Thoracic aorta (tissue), 2 donors: ENCODE data around the gene RNF144B. TPM values are rescaled to one million over a fixed set of nuclear protein-coding genes. Genes with fewer than 3 reads are reported as not detected.
A peak's percentile ranks its signal among the peaks of the same experiment; 100 is the strongest.

ENCODE experiments used
- ATAC-seq: fragments of 150-250 bp; one replicate; pipeline ENCODE4 v1.8.0; 2017; ENCODE audit warnings: low read depth; ENCODE audit not compliant: insufficient number of reproducible peaks, low FRiP score
- DNase-seq: peaks from one replicate; pipeline ENCODE4 v3.0.0-alpha.2; 2020; ENCODE audit warnings: low spot score
- H3K27ac ChIP-seq, 2 donors: fragments of 200-600 bp; sonication (generic); 1 replicate in 1 of 2; 2 replicates in 1 of 2; pipeline ENCODE4 v1.5.1; 2016; ENCODE audit warnings: mild to moderate bottlenecking in 2 of 2, moderate library complexity in 2 of 2
- H3K27me3 ChIP-seq: fragments of 200-600 bp; sonication (generic); replicated peaks from 2 replicates; pipeline ENCODE4 v1.6.0; 2016; ENCODE audit warnings: mild to moderate bottlenecking; ENCODE audit not compliant: insufficient read depth
- H3K36me3 ChIP-seq: fragments of 200-600 bp; sonication (generic); one replicate; pipeline ENCODE4 v1.5.1; 2016
- H3K4me1 ChIP-seq, 2 donors: fragments of 200-600 bp; sonication (generic); 1 replicate in 1 of 2; 2 replicates in 1 of 2; pipeline versions ENCODE4 v1.5.1 to v1.6.0; 2016; ENCODE audit warnings: low read depth in 2 of 2, mild to moderate bottlenecking in 1 of 2; ENCODE audit not compliant: control insufficient read depth in 1 of 2
- H3K4me3 ChIP-seq: fragments of 200-600 bp; sonication (generic); 2 replicates; pipeline ENCODE4 v1.5.1; 2016; ENCODE audit warnings: mild to moderate bottlenecking
- H3K9me3 ChIP-seq: fragments of 200-600 bp; sonication (generic); 2 replicates; pipeline ENCODE4 v1.5.1; 2016
- total RNA-seq, 2 donors: library from RNA; depleted of rRNA; stranded (reverse); fragments of >200 nt; gene quantifications; one replicate each; pipeline versions ENCODE4 v1.1.0 to v1.2.3, GENCODE V29; 2016
- TF ChIP-seq, protein P1 (sequence below): fragments of 200-600 bp; sonication (generic); IDR thresholded peaks from one replicate; pipeline ENCODE4 v1.5.1; 2019; ENCODE audit warnings: antibody characterized with exemption

Gene RNF144B
- total RNA-seq, 2 donors from 2014 or later, result 15.8 to 24.3 TPM

DNA sequence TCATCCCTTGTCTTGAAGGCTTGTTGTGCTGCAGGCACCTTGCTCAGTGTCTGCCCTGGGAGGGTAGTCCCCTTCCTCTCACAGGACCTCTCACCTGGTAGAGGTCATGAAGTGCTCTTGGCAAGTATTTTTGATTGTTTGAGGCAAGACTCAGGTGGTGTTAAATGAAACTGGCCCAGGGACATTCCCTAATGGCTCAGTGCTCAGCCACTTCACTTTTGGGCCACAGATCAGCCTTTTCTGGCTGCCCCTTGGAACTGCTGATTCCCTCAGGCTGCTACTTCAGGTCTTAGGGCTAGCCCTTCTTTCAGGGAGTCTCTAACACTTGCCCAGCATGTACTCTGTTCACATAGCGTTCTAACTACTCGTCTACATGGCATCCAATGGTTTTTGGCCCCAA, 111.3 kb downstream of the RNF144B start:
- peaks cover 0 to 16% of the 10 kb centered on the region in 2 donors for H3K4me1 ChIP-seq
- TF ChIP-seq, protein P1, sequence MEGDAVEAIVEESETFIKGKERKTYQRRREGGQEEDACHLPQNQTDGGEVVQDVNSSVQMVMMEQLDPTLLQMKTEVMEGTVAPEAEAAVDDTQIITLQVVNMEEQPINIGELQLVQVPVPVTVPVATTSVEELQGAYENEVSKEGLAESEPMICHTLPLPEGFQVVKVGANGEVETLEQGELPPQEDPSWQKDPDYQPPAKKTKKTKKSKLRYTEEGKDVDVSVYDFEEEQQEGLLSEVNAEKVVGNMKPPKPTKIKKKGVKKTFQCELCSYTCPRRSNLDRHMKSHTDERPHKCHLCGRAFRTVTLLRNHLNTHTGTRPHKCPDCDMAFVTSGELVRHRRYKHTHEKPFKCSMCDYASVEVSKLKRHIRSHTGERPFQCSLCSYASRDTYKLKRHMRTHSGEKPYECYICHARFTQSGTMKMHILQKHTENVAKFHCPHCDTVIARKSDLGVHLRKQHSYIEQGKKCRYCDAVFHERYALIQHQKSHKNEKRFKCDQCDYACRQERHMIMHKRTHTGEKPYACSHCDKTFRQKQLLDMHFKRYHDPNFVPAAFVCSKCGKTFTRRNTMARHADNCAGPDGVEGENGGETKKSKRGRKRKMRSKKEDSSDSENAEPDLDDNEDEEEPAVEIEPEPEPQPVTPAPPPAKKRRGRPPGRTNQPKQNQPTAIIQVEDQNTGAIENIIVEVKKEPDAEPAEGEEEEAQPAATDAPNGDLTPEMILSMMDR, result no peak
- ATAC-seq (no peak), DNase-seq (no peak)
- no peaks in the 10 kb centered on the region for H3K27me3 ChIP-seq
- no peak overlapping the region for H3K27ac ChIP-seq
- no peaks in the 10 kb centered on the region for H3K36me3 ChIP-seq
- H3K4me3 ChIP-seq, result no peak overlapping the region
- H3K9me3 ChIP-seq, result no peaks in the 10 kb centered on the region

DNA sequence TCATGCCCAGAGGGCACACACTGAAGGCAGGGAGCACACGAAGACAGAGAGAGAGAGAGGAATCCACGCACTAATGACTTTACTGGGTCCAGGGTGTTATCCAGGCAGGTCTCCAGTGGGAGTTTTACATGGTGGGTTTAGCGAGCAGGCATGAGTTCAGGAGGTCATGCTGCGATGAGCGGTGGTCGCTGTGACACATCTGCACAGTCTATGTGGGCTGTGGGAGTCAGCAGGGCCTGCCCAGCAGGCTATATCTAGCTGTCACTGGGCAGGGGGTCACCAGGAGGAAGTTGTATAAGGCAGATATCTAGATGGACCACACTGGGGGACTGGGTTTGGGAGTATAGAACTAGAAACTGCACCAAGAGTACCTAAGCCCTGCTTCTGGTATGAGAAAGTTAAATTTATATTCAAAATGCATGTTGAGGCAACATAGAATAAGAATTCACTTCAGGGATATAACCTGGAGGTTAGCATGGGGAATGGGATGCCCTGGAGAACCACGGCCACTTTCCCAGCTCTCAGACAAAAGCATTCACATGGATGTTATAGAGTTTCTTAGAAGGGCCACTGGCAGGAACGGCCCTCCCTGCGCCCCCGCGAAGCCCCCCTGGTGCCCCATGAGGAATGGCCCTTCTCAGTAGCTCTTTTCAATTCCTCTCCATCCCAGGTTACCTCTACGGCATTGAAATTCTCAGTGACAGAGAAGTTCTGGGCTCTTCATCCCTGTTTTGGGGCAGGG, 113.9 kb downstream of the RNF144B start:
- Histone ChIP-seq H3K4me3 (no peak overlapping the region), H3K9me3 (no peaks in the 10 kb centered on the region), H3K4me1 (peaks cover 0 to 16% of the 10 kb centered on the region in 2 donors), H3K27ac (no peak overlapping the region), H3K27me3 (no peaks in the 10 kb centered on the region), H3K36me3 (no peaks in the 10 kb centered on the region)
- ATAC-seq (no peak), DNase-seq (no peak)
- TF ChIP-seq, protein P1, result no peak

DNA sequence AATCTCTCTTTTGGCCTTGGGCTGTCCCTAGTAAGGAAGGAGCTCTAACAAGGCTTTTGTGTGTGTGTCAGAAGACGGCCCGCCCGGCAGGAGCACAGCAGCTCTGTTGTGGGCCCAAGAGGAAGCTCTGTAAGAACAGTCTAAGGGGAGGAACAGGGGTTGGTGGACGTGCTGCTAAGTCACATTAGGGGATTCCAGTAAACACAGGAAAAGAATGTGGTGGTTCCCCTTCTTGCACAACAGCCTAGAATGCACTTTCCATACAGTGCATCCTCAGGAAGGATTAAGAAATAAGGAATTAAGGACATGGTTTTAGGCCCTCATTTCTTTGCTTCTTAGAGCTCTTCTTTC, 114.5 kb downstream of the RNF144B start:
- H3K27ac ChIP-seq, result no peak overlapping the region
- H3K4me3 ChIP-seq, result no peak overlapping the region
- peaks cover 0 to 11% of the 10 kb centered on the region in 2 donors for H3K4me1 ChIP-seq
- TF ChIP-seq, protein P1, result no peak
- H3K9me3 ChIP-seq, result no peaks in the 10 kb centered on the region
- ATAC-seq (peak; percentile 14), DNase-seq (no peak)
- H3K27me3 ChIP-seq, result no peaks in the 10 kb centered on the region
- H3K36me3 ChIP-seq, result no peaks in the 10 kb centered on the region

DNA sequence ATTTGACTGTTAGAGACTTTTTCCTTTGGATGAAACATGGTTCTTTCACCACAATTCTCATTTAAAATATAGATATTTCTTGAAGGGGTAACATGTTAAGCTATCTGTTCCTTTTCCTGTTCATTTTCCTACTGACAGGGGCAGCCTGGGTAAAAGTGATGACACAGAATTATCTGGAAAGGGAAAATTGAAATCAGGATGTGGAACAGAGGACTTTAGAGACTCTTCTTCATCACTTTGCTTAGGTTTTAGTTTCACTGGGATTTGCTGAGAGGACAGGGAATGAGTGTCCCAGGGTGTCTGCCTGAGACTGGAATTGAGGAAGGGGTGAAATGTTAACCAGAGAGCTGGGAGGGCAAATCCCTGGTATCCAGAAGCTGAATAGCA, 116.0 kb downstream of the RNF144B start:
- Histone ChIP-seq H3K27me3 (no peaks in the 10 kb centered on the region), H3K4me1 (no peaks in the 10 kb centered on the region), H3K4me3 (peak overlapping the region; percentile 61), H3K36me3 (no peaks in the 10 kb centered on the region), H3K9me3 (no peaks in the 10 kb centered on the region), H3K27ac (peak overlapping the region in 1 of 2 donors; percentile 11)
- no peak for DNase-seq
- TF ChIP-seq, protein P1, result no peak
- no peak for ATAC-seq

DNA sequence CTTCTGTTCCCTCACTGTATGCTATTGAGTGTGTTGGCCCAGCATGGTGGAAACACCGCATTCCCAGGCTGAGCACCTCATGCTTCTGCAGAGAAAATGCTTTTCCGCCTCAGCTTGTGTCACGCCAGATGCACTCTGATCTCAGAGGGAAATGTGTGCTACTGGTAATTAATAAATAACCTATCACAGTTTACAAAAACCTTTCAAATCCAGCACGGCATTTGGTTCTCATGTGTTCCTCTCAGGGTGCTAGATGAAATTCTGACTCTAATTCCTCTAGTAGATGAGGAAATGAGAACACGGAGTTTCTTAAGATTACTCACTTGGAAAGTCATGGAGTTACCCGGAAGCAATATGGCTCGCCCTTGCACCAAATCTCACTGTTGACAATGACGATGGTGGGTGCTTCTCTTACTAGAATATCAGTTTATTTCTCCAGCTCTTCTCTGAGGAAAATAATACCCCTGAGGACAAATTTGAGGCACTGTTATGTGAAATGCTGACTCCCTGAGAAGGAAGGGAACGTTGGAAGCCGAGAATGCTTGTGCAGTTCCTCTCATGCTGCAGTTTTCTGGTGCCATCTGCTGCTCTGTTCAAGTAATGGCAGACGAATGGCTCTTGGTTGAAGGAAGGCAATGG, 116.6 kb downstream of the RNF144B start:
- peak overlapping the region; percentile 61 for H3K4me3 ChIP-seq
- ATAC-seq (peak; percentile 93), DNase-seq (no peak)
- H3K36me3 ChIP-seq, result no peaks in the 10 kb centered on the region
- H3K9me3 ChIP-seq, result no peaks in the 10 kb centered on the region
- TF ChIP-seq, protein P1, result peak; percentile 87
- H3K27ac ChIP-seq, result peak overlapping the region in 1 of 2 donors; percentile 11
- H3K4me1 ChIP-seq, result no peaks in the 10 kb centered on the region
- no peaks in the 10 kb centered on the region for H3K27me3 ChIP-seq
